H9 (cell line): ENCODE measurements around the gene SELPLG. TPM values are rescaled to one million over a fixed set of nuclear protein-coding genes. Genes with fewer than 3 reads are reported as not detected.

Source experiments
- DNase-seq: peaks from one replicate; pipeline ENCODE4 v3.0.0-alpha.2; 2017
- H2AFZ ChIP-seq: one replicate; pipeline ENCODE4 v1.6.1; 2013; ENCODE audit warnings: mild to moderate bottlenecking, low read length, control low read depth, moderate library complexity
- H2AK5ac ChIP-seq: 2 replicates; pipeline ENCODE4 v1.6.1; 2013; ENCODE audit warnings: low read length, control low read depth, mixed read lengths; ENCODE audit not compliant: insufficient read length
- H2BK120ac ChIP-seq: one replicate; pipeline ENCODE4 v1.6.1; 2013; ENCODE audit warnings: low read depth, mild to moderate bottlenecking, low read length, control low read depth, inconsistent platforms; ENCODE audit not compliant: poor library complexity, severe bottlenecking
- H2BK12ac ChIP-seq: 2 replicates; pipeline ENCODE4 v1.6.1; 2013; ENCODE audit warnings: low read length, control low read depth, mixed read lengths, low read depth; ENCODE audit not compliant: insufficient read length
- H2BK15ac ChIP-seq: 2 replicates; pipeline ENCODE4 v1.6.1; 2013; ENCODE audit warnings: low read depth, low read length, control low read depth
- H2BK20ac ChIP-seq: one replicate; pipeline ENCODE4 v1.6.1; 2013; ENCODE audit warnings: low read depth, mild to moderate bottlenecking, low read length, control low read depth, inconsistent platforms; ENCODE audit not compliant: poor library complexity, severe bottlenecking
- H2BK5ac ChIP-seq: 2 replicates; pipeline ENCODE4 v1.6.1; 2013; ENCODE audit warnings: low read length, control low read depth, mixed read lengths; ENCODE audit not compliant: insufficient read length
- H3K14ac ChIP-seq: 2 replicates; pipeline ENCODE4 v1.6.1; 2013; ENCODE audit warnings: low read length, control low read depth; ENCODE audit not compliant: insufficient read depth
- H3K18ac ChIP-seq: 2 replicates; pipeline ENCODE4 v1.6.1; 2013; ENCODE audit warnings: low read depth, mild to moderate bottlenecking, mixed read lengths, low read length, control low read depth; ENCODE audit not compliant: insufficient read length
- H3K23ac ChIP-seq: 2 replicates; pipeline ENCODE4 v1.6.1; 2013; ENCODE audit warnings: low read length, control low read depth, mixed read lengths, low read depth; ENCODE audit not compliant: insufficient read length
- H3K23me2 ChIP-seq: 2 replicates; pipeline ENCODE4 v1.6.1; 2013; ENCODE audit warnings: low read depth, mild to moderate bottlenecking, mixed read lengths, low read length, control low read depth; ENCODE audit not compliant: insufficient read length, poor library complexity, severe bottlenecking
- H3K27ac ChIP-seq: 2 replicates; pipeline ENCODE4 v1.5.1; 2013; ENCODE audit warnings: low read length, control low read depth, mixed read lengths, low read depth; ENCODE audit not compliant: insufficient read length
- H3K27me3 ChIP-seq: 2 replicates; pipeline ENCODE4 v1.6.1; 2013; ENCODE audit warnings: low read length, control low read depth, inconsistent platforms; ENCODE audit not compliant: insufficient read depth
- H3K4ac ChIP-seq: 2 replicates; pipeline ENCODE4 v1.6.1; 2013; ENCODE audit warnings: low read depth, mild to moderate bottlenecking, control low read depth, inconsistent platforms, low read length, moderate library complexity
- H3K4me1 ChIP-seq: 2 replicates; pipeline ENCODE4 v1.6.1; 2013; ENCODE audit warnings: low read length, control low read depth, inconsistent platforms; ENCODE audit not compliant: insufficient read depth
- H3K4me2 ChIP-seq: 2 replicates; pipeline ENCODE4 v1.6.1; 2013; ENCODE audit warnings: low read length, control low read depth, mixed read lengths; ENCODE audit not compliant: insufficient read length, insufficient read depth
- H3K56ac ChIP-seq: 2 replicates; pipeline ENCODE4 v1.6.1; 2013; ENCODE audit warnings: low read depth, mild to moderate bottlenecking, mixed read lengths, low read length, control low read depth; ENCODE audit not compliant: insufficient read length
- H3K79me1 ChIP-seq: 2 replicates; pipeline ENCODE4 v1.6.1; 2013; ENCODE audit warnings: low read depth, mild to moderate bottlenecking, moderate library complexity, low read length, control low read depth, inconsistent platforms; ENCODE audit not compliant: insufficient read depth, poor library complexity, severe bottlenecking
- H3K79me2 ChIP-seq: 2 replicates; pipeline ENCODE4 v1.6.1; 2013; ENCODE audit warnings: low read length, control low read depth, inconsistent platforms; ENCODE audit not compliant: insufficient read depth
- H3K9ac ChIP-seq: 2 replicates; pipeline ENCODE4 v1.6.1; 2013; ENCODE audit warnings: low read length, control low read depth, mixed read lengths; ENCODE audit not compliant: insufficient read length; ENCODE audit errors: extremely low read depth
- H3K9me3 ChIP-seq: one replicate; pipeline ENCODE4 v1.6.1; 2013; ENCODE audit warnings: low read depth, low read length, inconsistent platforms; ENCODE audit not compliant: control insufficient read depth
- H3T11ph ChIP-seq: one replicate; pipeline ENCODE4 v1.6.1; 2013; ENCODE audit warnings: mild to moderate bottlenecking, low read length, control low read depth, inconsistent platforms
- H4K20me1 ChIP-seq: one replicate; pipeline ENCODE4 v1.6.1; 2013; ENCODE audit not compliant: control insufficient read depth, insufficient read length, insufficient read depth
- H4K5ac ChIP-seq: 2 replicates; pipeline ENCODE4 v1.6.1; 2013; ENCODE audit warnings: low read depth, mild to moderate bottlenecking, mixed read lengths, low read length, control low read depth; ENCODE audit not compliant: insufficient read length
- H4K8ac ChIP-seq: replicated peaks from 2 replicates; pipeline ENCODE4 v1.6.1; 2013; ENCODE audit warnings: low read length, control low read depth, mixed read lengths, low read depth; ENCODE audit not compliant: insufficient read length
- H4K91ac ChIP-seq: 2 replicates; pipeline ENCODE4 v1.6.1; 2013; ENCODE audit warnings: low read depth, mild to moderate bottlenecking, moderate library complexity, mixed read lengths, low read length, control low read depth; ENCODE audit not compliant: insufficient read length
- H3K27ac Mint-ChIP-seq, 3 experiments: 2 replicates in 2 of 3; 3 replicates in 1 of 3; pipeline ENCODE4 v1.8.0; 2020 to 2021; ENCODE audit warnings: mixed read lengths in 3 of 3, mild to moderate bottlenecking in 1 of 3, moderate library complexity in 1 of 3
- H3K27me3 Mint-ChIP-seq: 2 replicates; pipeline ENCODE4 v1.8.0; 2021; ENCODE audit warnings: low read depth, mild to moderate bottlenecking, moderate library complexity, mixed read lengths
- H3K36me3 Mint-ChIP-seq, 3 experiments: 2 replicates in 2 of 3; 3 replicates in 1 of 3; pipeline ENCODE4 v1.8.0; 2020 to 2021; ENCODE audit warnings: low read depth in 3 of 3, mixed read lengths in 3 of 3; ENCODE audit not compliant: insufficient read depth in 1 of 3
- H3K4me1 Mint-ChIP-seq, 2 experiments: 2 replicates each; pipeline ENCODE4 v1.8.0; 2020; ENCODE audit warnings: mixed read lengths in 2 of 2
- H3K4me3 Mint-ChIP-seq, 2 experiments: 2 replicates in 1 of 2; 3 replicates in 1 of 2; pipeline ENCODE4 v1.8.0; 2020 to 2021; ENCODE audit warnings: mild to moderate bottlenecking in 2 of 2, mixed read lengths in 2 of 2, moderate library complexity in 1 of 2
- H3K9me3 Mint-ChIP-seq, 2 experiments: 2 replicates in 1 of 2; 3 replicates in 1 of 2; pipeline ENCODE4 v1.8.0; 2020; ENCODE audit warnings: mild to moderate bottlenecking in 2 of 2, mixed read lengths in 2 of 2, moderate library complexity in 1 of 2
- CTCF ChIP-seq: fragments of 200-600 bp; sonication (generic); conservative IDR thresholded peaks from 3 replicates; pipeline ENCODE4 v1.8.0; 2021; ENCODE audit warnings: antibody characterized with exemption, mild to moderate bottlenecking
- WGBS: extraction: QIAGEN DNeasy Blood & Tissue Kit; methylation state at CpG from one replicate; pipeline ENCODE4 v1.1.7; 2013; ENCODE audit warnings: missing lambda C conversion rate, low lambda C conversion rate, mixed read lengths; ENCODE audit not compliant: insufficient read length; ENCODE audit errors: extremely low coverage; 5-methylcytosine and 5-hydroxymethylcytosine counted together
- total RNA-seq: library from RNA; stranded (reverse); gene quantifications from 2 replicates; pipeline ENCODE4 v1.2.1, GENCODE V29; 2021

SELPLG gene
- total RNA-seq, 1 experiment from 2014 or later, result 0.15 TPM

DNA sequence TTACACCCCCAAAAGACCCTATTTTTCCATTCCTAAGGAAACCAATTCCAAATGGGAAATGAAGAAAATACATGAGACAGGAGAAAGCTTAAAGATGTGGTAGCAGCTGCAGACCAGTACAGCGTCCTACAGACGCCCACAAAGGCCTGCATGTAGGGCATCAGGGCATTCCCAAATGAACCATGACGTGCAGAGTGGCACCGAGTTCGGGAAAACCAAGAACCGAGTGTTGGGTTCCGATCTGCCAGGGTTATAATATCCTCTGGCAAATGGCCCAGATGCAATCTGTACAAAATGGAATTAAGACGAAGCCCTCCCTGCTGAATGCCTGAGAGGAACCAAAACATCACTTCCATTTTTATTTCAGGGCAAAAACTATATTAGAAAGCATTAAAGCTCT is 34.4 kb upstream of the SELPLG start:
- Histone ChIP-seq H2BK15ac (no peak overlapping the region), H2BK12ac (no peak overlapping the region), H4K5ac (no peak overlapping the region), H3K56ac (no peak overlapping the region), H3K4ac (no peak overlapping the region), H3K23ac (no peak overlapping the region), H2AFZ (no peak overlapping the region), H3K9me3 (no peaks in the 10 kb centered on the region), H2BK120ac (no peak overlapping the region), H2AK5ac (no peak overlapping the region), H4K8ac (no peak overlapping the region), H3K4me2 (no peak overlapping the region), H4K20me1 (no peaks in the 10 kb centered on the region), H3K27me3 (no peaks in the 10 kb centered on the region), H3K79me1 (no peaks in the 10 kb centered on the region), H3K9ac (no peak overlapping the region), H3K23me2 (no peaks in the 10 kb centered on the region), H3T11ph (no peak overlapping the region), H4K91ac (no peak overlapping the region), H3K14ac (no peak overlapping the region), H2BK5ac (no peak overlapping the region), H3K79me2 (0 out of 2 replicates have a peak, but pooled peaks cover under 1% of the 10 kb centered on the region), H3K18ac (no peak overlapping the region), H3K27ac (no peak overlapping the region), H2BK20ac (no peak overlapping the region), H3K4me1 (peaks cover 7% of the 10 kb centered on the region)
- H3K9me3 Mint-ChIP-seq, result no peaks in the 10 kb centered on the region
- TF ChIP-seq CTCF, result no peak
- H3K27me3 Mint-ChIP-seq, result no peaks in the 10 kb centered on the region
- no CpG with 5 or more reads among the region's 8 CpGs for WGBS
- peaks cover 34 to 38% of the 10 kb centered on the region in 2 experiments for H3K4me1 Mint-ChIP-seq
- H3K4me3 Mint-ChIP-seq, result no peak overlapping the region
- H3K36me3 Mint-ChIP-seq, result peaks cover 0 to 3% (median 0%) of the 10 kb centered on the region in 3 experiments; a peak in 1 of 7 replicates
- H3K27ac Mint-ChIP-seq, result no peak overlapping the region
- no peak for DNase-seq
